Measurements from ENCODE around the gene DPP10. TPM values are rescaled to one million over a fixed set of nuclear protein-coding genes. Genes with fewer than 3 reads are reported as not detected.

The DPP10 gene
- total RNA-seq, 1 experiment from 2014 or later = not detected

DNA sequence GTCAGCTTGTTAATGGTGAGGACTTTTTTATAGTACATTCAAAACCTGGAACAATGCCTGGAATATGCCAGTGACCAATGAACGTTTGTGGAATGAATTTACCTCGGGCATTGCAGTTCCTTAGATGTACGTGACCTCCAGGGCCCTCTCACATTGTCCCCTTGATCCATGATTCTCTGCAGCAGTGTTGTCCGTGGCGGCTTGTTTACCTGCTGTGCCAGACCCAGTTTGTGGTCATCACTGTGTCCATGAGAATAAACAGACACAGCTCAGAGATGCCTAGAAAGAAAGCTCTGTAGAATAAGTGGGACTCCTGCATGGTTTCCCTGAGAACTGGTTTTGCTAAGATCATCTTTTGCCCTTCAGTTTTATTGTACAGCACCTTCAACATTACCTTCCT, 1132.2 kb downstream of the DPP10 start:
- Mint-ChIP-seq H3K4me1 (ENCODE audit: low read depth, unreplicated experiment) (no peaks in the 10 kb centered on the region), H3K36me3 (ENCODE audit: insufficient read depth, unreplicated experiment) (no peaks in the 10 kb centered on the region), H3K4me3 (ENCODE audit: low read depth, unreplicated experiment) (no peak overlapping the region), H3K27ac (ENCODE audit: unreplicated experiment) (no peak overlapping the region), H3K9me3 (ENCODE audit: low read depth, unreplicated experiment) (peaks cover 21% of the 10 kb centered on the region), H3K27me3 (ENCODE audit: unreplicated experiment) (no peaks in the 10 kb centered on the region)
- TF ChIP-seq, protein P1, sequence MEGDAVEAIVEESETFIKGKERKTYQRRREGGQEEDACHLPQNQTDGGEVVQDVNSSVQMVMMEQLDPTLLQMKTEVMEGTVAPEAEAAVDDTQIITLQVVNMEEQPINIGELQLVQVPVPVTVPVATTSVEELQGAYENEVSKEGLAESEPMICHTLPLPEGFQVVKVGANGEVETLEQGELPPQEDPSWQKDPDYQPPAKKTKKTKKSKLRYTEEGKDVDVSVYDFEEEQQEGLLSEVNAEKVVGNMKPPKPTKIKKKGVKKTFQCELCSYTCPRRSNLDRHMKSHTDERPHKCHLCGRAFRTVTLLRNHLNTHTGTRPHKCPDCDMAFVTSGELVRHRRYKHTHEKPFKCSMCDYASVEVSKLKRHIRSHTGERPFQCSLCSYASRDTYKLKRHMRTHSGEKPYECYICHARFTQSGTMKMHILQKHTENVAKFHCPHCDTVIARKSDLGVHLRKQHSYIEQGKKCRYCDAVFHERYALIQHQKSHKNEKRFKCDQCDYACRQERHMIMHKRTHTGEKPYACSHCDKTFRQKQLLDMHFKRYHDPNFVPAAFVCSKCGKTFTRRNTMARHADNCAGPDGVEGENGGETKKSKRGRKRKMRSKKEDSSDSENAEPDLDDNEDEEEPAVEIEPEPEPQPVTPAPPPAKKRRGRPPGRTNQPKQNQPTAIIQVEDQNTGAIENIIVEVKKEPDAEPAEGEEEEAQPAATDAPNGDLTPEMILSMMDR (IDR thresholded peaks at IDR 0.05; ENCODE audit: unreplicated experiment) = no peak
- intact Hi-C loops (cut with micrococcal nuclease; ENCODE audit: unreplicated experiment) = no loop called here
- CTCF ChIA-PET = no interaction called here
- no TSS peak for BruUV-seq (replicated peaks)
- no peak for DNase-seq

- Mint-ChIP-seq H3K9me3 (ENCODE audit: low read depth, unreplicated experiment) (peaks cover 9% of the 10 kb centered on the region), H3K27me3 (ENCODE audit: unreplicated experiment) (no peaks in the 10 kb centered on the region), H3K36me3 (ENCODE audit: insufficient read depth, unreplicated experiment) (no peaks in the 10 kb centered on the region), H3K4me3 (ENCODE audit: low read depth, unreplicated experiment) (no peak overlapping the region), H3K27ac (ENCODE audit: unreplicated experiment) (no peak overlapping the region), H3K4me1 (ENCODE audit: low read depth, unreplicated experiment) (no peaks in the 10 kb centered on the region)
- no peak for DNase-seq
- CTCF ChIA-PET = no interaction called here
- TF ChIP-seq, protein P1 (IDR thresholded peaks at IDR 0.05; ENCODE audit: unreplicated experiment) = no peak
- BruUV-seq (replicated peaks) = no TSS peak
- intact Hi-C loops (cut with micrococcal nuclease; ENCODE audit: unreplicated experiment) = no loop called here
Observed at GRCh38 chr2:115580784-115581183, 1138.3 kb downstream of the DPP10 start.

DNA sequence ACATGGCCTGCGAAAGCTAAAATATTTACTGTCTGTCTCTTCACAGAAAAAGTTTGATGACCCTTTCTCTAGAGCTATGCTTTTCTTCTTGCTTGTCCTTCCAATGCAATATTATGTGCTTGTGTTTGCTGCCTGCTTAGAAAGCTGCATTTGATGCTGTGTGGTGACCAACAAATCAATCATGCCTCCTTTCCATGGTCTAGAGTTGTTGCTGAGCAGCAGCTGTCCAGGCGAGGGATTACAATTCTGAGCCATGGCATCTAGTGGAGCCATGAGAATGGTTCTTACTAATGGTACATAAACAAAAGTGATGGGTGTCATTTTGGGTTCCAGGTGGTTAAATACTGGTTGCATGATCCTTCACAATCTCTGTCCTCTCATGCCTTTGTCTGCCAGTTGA, 1142.1 kb downstream of the DPP10 start:
- Mint-ChIP-seq H3K4me1 (ENCODE audit: low read depth, unreplicated experiment) (no peaks in the 10 kb centered on the region), H3K36me3 (ENCODE audit: insufficient read depth, unreplicated experiment) (no peaks in the 10 kb centered on the region), H3K4me3 (ENCODE audit: low read depth, unreplicated experiment) (no peak overlapping the region), H3K27ac (ENCODE audit: unreplicated experiment) (no peak overlapping the region), H3K27me3 (ENCODE audit: unreplicated experiment) (no peaks in the 10 kb centered on the region), H3K9me3 (ENCODE audit: low read depth, unreplicated experiment) (peaks cover 7% of the 10 kb centered on the region)
- intact Hi-C loops (cut with micrococcal nuclease; ENCODE audit: unreplicated experiment) = no loop called here
- BruUV-seq (replicated peaks) = no TSS peak
- no peak for DNase-seq
- TF ChIP-seq, protein P1 (IDR thresholded peaks at IDR 0.05; ENCODE audit: unreplicated experiment) = no peak
- CTCF ChIA-PET = no interaction called here

GRCh38 chr2:115596659-115597375, 1154.4 kb downstream of the DPP10 start:
- DNase-seq = no peak
- no peaks in the 10 kb centered on the region for H3K4me1 Mint-ChIP-seq (ENCODE audit: low read depth, unreplicated experiment)
- TF ChIP-seq, protein P1 (IDR thresholded peaks at IDR 0.05; ENCODE audit: unreplicated experiment) = no peak
- intact Hi-C loops (cut with micrococcal nuclease; ENCODE audit: unreplicated experiment) = no loop called here
- peaks cover 11% of the 10 kb centered on the region for H3K9me3 Mint-ChIP-seq (ENCODE audit: low read depth, unreplicated experiment)
- no peak overlapping the region for H3K27ac Mint-ChIP-seq (ENCODE audit: unreplicated experiment)
- H3K4me3 Mint-ChIP-seq (ENCODE audit: low read depth, unreplicated experiment) = no peak overlapping the region
- no peaks in the 10 kb centered on the region for H3K27me3 Mint-ChIP-seq (ENCODE audit: unreplicated experiment)
- no TSS peak for BruUV-seq (replicated peaks)
- H3K36me3 Mint-ChIP-seq (ENCODE audit: insufficient read depth, unreplicated experiment) = no peaks in the 10 kb centered on the region
- CTCF ChIA-PET = no interaction called here
